Peyer's patch (tissue), 4 donors: ENCODE measurements around the gene MRAP.

ENCODE experiments used
- POLR2A ChIP-seq, 2 donors: fragments of 450-650 bp; IDR thresholded peaks; one replicate each; pipeline ENCODE4 v1.5.1; 2017; ENCODE audit warnings: antibody characterized with exemption in 2 of 2, mild to moderate bottlenecking in 2 of 2, moderate library complexity in 2 of 2
- TF ChIP-seq, protein P1 (sequence below), 6 experiments: fragments of 450-650 bp in 4 of 6; fragments of 200-600 bp in 2 of 6; sonication (generic) in 1 of 6; IDR thresholded peaks; one replicate each; pipeline ENCODE4 v1.5.1; 2017 to 2019; ENCODE audit warnings: antibody characterized with exemption in 6 of 6, mild to moderate bottlenecking in 3 of 6, moderate library complexity in 1 of 6

GRCh38 chr21:32309906-32310460, 11.3 kb downstream of the MRAP start:
- TF ChIP-seq, protein P1, sequence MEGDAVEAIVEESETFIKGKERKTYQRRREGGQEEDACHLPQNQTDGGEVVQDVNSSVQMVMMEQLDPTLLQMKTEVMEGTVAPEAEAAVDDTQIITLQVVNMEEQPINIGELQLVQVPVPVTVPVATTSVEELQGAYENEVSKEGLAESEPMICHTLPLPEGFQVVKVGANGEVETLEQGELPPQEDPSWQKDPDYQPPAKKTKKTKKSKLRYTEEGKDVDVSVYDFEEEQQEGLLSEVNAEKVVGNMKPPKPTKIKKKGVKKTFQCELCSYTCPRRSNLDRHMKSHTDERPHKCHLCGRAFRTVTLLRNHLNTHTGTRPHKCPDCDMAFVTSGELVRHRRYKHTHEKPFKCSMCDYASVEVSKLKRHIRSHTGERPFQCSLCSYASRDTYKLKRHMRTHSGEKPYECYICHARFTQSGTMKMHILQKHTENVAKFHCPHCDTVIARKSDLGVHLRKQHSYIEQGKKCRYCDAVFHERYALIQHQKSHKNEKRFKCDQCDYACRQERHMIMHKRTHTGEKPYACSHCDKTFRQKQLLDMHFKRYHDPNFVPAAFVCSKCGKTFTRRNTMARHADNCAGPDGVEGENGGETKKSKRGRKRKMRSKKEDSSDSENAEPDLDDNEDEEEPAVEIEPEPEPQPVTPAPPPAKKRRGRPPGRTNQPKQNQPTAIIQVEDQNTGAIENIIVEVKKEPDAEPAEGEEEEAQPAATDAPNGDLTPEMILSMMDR (IDR thresholded peaks at IDR 0.05) = no peak
- TF ChIP-seq POLR2A (IDR thresholded peaks at IDR 0.05) = no peak
